GM18498 (cell line): Measurements from ENCODE around the gene NCKAP5.

Experiments
- ATAC-seq: cut with Tn5 transposase; IDR thresholded peaks from one replicate; pipeline ENCODE4 v1.9.1; 2021; ENCODE audit warnings: mild to moderate bottlenecking, moderate library complexity; ENCODE audit not compliant: unreplicated experiment

The NCKAP5 gene

DNA sequence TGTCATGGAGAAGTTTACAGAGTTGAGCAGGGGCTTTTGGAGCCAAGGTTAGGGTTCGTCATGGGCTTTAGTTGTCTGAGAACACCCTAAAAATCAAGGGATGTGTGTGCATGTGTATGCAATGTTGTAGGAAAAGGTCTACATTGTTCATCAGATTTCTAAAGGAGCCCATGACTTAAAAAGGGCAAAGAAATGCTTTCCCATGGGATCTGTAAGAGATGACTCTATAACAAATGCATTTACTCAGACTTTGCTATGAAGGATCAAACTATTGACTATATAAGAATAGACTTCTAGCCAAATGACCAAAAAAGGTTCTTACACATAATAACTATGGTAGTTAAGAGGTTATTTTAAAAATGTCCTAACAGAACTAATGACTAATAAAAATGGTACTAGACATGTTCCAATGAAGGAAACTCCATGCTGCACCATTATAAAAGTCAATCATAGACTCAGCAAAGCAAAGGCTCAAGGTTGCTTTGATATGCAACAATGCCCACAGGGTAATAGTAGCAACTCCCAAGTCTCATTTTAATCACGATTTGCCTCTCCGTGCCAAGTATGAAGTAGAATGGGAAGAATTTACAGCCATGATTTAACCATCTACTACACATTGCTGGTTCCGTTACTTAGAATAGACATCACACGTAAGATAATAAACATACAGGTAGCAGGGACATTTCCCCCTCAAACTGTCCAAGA lies 158.5 kb downstream of the NCKAP5 start:
- ATAC-seq = no peak

- no peak for ATAC-seq
These were observed 159.6 kb downstream of the NCKAP5 start for GRCh38 chr2:133408671-133409070.

- no peak for ATAC-seq
These were observed 160.9 kb downstream of the NCKAP5 start for GRCh38 chr2:133407341-133407740.

DNA sequence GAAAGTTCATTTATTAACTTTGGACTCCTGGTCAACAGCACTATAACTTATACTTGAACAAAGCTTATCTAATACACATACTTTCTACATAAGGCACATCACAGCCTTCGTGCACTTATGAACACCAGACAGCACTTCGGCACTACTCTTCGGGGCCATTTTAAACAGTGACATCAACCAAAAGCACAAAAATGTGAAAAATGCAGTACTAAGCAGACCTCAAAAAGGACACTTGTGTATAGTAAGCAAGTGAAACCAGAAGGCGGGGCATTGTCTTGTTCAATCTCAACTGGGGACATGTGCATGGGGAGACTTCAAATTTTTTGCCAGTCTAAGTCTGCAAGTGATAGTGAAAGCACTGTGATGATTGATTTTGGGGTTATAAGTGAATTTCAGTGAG lies 163.0 kb downstream of the NCKAP5 start:
- ATAC-seq = no peak

DNA sequence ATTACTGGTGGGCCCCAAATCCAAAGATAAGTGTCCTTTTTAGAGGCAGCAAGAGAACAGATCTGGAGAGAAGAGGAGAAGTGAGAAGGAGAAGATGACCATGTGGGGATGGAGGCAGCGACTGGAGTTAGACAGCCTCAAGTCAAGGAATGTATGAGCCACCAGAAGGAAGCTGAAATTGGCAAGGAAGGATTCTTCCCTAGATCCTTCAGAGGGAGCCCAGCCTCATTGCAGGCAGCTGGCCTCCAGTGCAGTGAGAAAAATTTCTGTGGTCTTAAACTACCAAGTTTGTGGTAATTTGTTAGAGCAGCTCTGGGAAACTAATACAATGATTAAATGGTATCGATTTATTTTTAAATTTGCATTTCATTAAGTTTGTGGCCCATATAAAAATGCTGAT lies 167.9 kb downstream of the NCKAP5 start:
- ATAC-seq = no peak

GRCh38 chr2:133393895-133394294 lies 174.4 kb downstream of the NCKAP5 start:
- ATAC-seq = no peak

- ATAC-seq = no peak
These were observed 178.1 kb downstream of the NCKAP5 start for GRCh38 chr2:133390156-133390555.

- no peak for ATAC-seq
These were observed 178.7 kb downstream of the NCKAP5 start for GRCh38 chr2:133389569-133389968.

DNA sequence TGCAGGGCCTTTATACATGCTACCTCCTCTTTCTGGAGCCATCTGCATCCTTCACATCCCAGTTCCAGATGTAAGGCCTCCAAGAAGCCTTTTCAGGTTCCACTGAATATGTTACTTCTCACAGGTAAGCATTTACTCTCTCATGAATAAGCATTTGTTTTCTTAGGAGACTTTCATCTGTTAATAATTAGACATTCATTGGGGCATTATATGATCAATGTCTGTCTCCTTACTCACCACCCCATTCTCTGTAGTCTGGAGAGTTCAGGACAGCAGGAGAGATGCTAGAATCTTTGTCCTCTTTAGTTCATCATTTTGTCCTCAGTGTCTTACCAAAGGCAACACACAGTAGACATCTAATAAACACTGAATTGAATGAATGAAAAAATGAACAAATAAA lies 185.7 kb downstream of the NCKAP5 start:
- no peak for ATAC-seq

DNA sequence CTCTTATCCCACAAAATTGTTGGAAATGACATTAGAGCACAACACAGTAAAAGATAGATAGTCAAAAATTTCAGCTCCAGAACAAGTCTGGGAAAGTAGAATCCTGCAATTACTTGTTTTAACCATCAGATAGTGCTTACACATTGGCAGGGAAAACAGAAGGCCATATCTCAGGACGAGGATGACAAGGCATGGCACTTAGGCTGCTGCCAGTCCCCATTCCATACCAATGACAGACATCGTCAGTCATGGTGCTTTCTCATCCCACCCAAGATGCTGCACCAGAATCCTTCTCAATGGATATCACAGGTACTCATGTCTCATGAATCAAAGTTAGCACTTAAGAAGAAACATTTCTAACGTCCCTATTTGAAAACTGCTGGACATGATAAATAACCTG lies 187.3 kb downstream of the NCKAP5 start:
- no peak for ATAC-seq

DNA sequence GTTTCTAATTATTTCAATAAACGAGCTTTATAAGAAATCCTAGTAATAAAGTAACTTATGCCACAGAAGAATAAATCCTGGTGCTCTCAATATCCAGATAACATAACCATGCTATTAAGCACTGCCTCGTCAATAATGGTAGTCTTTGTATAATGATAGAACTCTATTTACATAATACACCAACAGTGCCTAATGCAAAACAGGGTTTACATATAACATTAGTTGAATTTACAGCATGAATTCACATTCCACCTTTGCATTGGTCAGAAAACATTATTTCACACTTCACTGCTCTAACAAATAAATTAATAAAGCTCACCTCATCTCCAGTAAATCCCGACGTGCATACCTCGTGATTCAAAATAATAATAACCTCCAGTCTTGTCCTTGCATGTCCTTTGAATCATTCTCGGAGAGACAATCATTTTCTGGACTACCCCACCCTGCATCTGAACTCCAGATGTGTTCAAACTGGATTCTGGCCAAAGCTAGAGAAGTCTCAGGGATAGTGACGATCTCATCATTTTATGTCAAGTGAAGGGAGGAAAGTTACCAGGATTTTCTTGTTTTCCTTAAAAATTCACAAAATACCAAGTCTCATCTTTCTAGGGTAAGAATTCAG lies 189.2 kb downstream of the NCKAP5 start:
- ATAC-seq = no peak

- no peak for ATAC-seq
These were observed 189.9 kb downstream of the NCKAP5 start for GRCh38 chr2:133378386-133378785.

GRCh38 chr2:133377599-133377998 lies 190.7 kb downstream of the NCKAP5 start:
- ATAC-seq = no peak

- ATAC-seq = no peak
These were observed 191.2 kb downstream of the NCKAP5 start for GRCh38 chr2:133377021-133377481.

DNA sequence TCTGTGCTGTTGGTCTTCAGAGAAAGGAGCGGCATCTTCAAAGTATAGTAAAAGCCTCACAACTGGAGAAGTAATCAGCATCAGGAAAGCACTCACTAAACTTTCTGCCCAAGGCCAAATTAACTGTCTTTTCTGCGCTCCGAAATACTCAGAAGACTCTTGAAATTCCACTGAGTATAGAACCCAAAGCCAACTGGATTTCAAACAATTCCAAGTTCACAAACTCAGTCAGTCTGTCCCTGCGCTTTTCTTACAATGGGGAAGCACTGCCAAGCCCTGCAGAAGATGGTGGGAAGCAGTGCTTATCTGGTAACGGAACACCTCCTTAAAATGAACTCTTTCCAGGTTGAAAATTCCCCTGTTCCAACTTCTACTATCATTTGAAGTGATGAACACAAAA lies 193.5 kb downstream of the NCKAP5 start:
- ATAC-seq = no peak

DNA sequence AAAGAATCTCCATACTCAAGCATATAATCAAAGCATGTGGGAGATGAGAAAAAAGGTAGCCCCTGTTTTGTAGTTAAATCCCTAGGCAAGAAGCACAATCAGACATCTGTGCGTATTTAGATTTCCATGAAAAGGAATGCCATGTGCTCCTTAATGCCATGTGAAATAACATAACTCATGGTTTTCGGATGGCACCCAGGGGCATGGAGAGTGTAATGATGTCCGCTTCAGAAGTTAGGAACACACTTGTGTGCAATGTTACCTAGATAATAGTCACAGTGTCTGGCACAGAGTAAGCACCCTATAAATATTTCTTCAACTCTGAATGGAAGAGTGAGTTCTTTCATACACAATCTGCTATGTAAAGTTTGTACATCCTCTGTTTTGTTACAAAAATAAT lies 197.0 kb downstream of the NCKAP5 start:
- ATAC-seq = no peak

DNA sequence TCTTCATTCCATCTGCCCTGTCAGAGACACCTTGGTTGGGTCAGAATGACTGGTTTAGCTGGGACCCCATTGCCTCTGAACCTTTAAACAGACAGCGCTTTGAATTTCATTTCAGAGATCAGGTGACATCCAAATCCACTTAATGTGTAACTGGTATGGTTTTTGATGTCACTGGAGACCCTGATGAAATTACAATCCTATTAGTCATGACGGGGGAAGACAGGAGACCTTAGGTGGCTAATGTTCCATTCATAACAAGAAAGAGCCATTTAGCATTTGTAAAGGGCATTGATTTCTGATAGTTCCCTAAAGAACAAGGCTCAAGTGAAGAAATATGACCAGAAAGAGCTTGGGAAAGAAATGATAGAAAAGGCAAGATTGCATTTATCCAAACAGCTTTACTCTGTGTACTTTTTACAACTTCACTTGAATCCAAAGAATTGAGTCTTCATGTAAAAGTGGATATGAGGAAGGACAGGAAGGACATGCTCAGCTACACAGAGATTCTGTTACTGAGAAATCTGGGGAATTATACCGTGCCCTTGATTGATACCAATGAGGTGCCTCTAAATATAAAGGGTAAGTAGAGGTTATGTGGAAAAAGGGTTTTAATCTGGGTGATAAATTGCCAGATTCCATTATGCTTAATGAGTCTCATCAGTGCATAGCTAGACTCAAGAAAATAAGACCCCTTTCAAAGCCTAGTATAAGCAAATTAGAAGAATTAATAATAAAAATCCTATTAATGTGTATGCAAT lies 198.2 kb downstream of the NCKAP5 start:
- no peak for ATAC-seq

- no peak for ATAC-seq
These were observed 203.1 kb downstream of the NCKAP5 start for GRCh38 chr2:133365117-133365516.

DNA sequence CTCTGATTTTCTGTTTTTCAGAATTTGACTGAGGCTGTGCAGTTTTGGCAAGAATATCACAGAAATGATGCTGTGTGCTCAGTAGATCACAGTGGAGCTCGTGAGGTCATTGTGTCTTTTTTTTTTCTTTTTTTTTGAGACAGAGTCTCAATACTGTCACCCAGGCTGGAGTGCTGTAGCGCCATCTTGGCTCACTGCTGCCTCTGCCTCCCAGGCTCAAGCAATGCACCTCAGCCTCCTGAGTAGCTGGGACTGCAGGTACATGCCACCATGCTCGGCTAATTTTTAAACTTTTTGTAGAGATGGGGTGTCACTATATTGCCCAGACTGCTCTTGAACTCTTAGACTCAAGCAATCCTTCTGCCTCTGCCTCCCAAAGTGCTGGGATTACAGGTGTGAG lies 203.6 kb downstream of the NCKAP5 start:
- no peak for ATAC-seq

GRCh38 chr2:133363884-133364283 lies 204.4 kb downstream of the NCKAP5 start:
- ATAC-seq = no peak

DNA sequence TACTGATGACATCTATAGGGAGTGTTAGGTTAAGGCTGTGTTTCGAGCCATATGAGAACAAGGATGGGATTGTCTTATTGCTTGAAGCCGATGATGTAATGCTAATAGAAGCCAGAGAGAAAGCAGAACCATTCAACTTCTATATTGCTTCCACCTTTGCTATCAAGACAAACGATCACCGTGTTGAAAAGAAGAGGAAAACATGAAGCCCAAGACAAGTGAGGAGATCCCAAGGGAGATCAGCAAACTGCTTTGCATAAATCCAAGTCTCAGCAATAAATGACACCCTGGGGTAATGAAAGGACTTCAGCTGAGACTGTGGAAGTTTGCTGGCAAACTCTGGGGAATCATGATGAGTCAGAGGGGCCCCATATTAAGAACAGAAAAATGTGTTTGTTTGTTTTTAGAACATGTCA lies 206.2 kb downstream of the NCKAP5 start:
- ATAC-seq = no peak

GRCh38 chr2:133360882-133361281 lies 207.4 kb downstream of the NCKAP5 start:
- peak; percentile 76 for ATAC-seq
